Measurements from ENCODE around the gene ZNF575. TPM values are rescaled to one million over a fixed set of nuclear protein-coding genes. Genes with fewer than 3 reads are reported as not detected.
"Not testable (repeated sequence)": the region's sequence is repeated elsewhere in the genome, so short reads cannot be mapped to it uniquely, and the experiment has no call there.

Gene ZNF575
- total RNA-seq, 1 experiment from 2014 or later, result not detected

DNA sequence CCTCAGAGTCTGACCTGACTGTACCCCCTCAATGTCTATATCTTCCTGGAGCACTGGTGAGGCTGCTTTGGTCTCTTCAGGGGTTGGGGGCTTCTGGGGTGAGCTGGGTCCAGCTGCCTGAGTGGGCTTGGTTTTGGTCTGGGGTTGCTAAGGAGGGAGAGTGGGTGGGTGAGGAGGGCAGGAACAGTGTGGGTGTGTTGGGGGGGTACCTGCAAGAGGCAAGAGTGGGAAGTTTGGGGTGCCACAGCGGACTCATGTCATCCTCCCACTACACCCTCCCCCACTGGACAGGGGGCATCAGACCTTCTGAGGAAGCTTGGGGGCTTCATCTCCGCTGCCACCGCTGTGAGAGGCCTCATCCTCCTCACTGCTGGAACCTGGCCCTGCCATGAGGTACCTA lies 13.6 kb downstream of the ZNF575 start:
- Histone ChIP-seq H3K4ac (ENCODE audit: low read depth, low read length) (no peak overlapping the region), H2BK5ac (ENCODE audit: insufficient read length, low read length) (no peak overlapping the region), H2AK5ac (ENCODE audit: insufficient read length, low read length) (no peak overlapping the region), H3K79me2 (ENCODE audit: insufficient read depth, low read length) (no peaks in the 10 kb centered on the region), H3K9me3 (ENCODE audit: control insufficient read depth, low read depth, low read length) (no peaks in the 10 kb centered on the region), H3K9ac (ENCODE audit: extremely low read depth, insufficient read length, low read length) (no peak overlapping the region), H3K4me2 (ENCODE audit: insufficient read depth, insufficient read length, low read length) (no peak overlapping the region), H3K27ac (ENCODE audit: insufficient read length, low read depth, low read length) (no peak overlapping the region), H4K8ac (replicated peaks; ENCODE audit: insufficient read length, low read depth, low read length) (no peak overlapping the region), H3T11ph (ENCODE audit: low read length) (no peak overlapping the region), H3K4me1 (ENCODE audit: insufficient read depth, low read length) (no peaks in the 10 kb centered on the region), H2BK120ac (ENCODE audit: low read depth, low read length, poor library complexity, severe bottlenecking) (no peak overlapping the region), H3K23ac (ENCODE audit: insufficient read length, low read depth, low read length) (no peak overlapping the region), H3K27me3 (ENCODE audit: insufficient read depth, low read length) (no peaks in the 10 kb centered on the region), H4K91ac (ENCODE audit: insufficient read length, low read depth, low read length) (no peak overlapping the region), H2BK15ac (ENCODE audit: low read depth, low read length) (0 out of 2 replicates have a peak overlapping the region, but pooled peaks have one; percentile 17), H3K23me2 (ENCODE audit: insufficient read length, low read depth, low read length, poor library complexity, severe bottlenecking) (no peaks in the 10 kb centered on the region), H4K20me1 (ENCODE audit: control insufficient read depth, insufficient read depth, insufficient read length) (no peaks in the 10 kb centered on the region), H2AFZ (ENCODE audit: low read length) (no peak overlapping the region), H4K5ac (ENCODE audit: insufficient read length, low read depth, low read length) (no peak overlapping the region), H2BK12ac (ENCODE audit: insufficient read length, low read depth, low read length) (no peak overlapping the region), H3K79me1 (ENCODE audit: insufficient read depth, low read depth, low read length, poor library complexity, severe bottlenecking) (no peaks in the 10 kb centered on the region), H2BK20ac (ENCODE audit: low read depth, low read length, poor library complexity, severe bottlenecking) (no peak overlapping the region), H3K14ac (ENCODE audit: insufficient read depth, low read length) (no peak overlapping the region), H3K18ac (ENCODE audit: insufficient read length, low read depth, low read length) (no peak overlapping the region), H3K56ac (ENCODE audit: insufficient read length, low read depth, low read length) (no peak overlapping the region)
- Mint-ChIP-seq H3K27me3 (ENCODE audit: low read depth) (no peaks in the 10 kb centered on the region), H3K9me3 (no peaks in the 10 kb centered on the region), H3K4me1 (no peaks in the 10 kb centered on the region), H3K4me3 (no peak overlapping the region), H3K27ac (no peak overlapping the region), H3K36me3 (ENCODE audit: insufficient read depth in 1 of 3, low read depth in 3 of 3) (peaks cover 28 to 79% (median 64%) of the 10 kb centered on the region in 3 experiments)
- TF ChIP-seq, protein P1, sequence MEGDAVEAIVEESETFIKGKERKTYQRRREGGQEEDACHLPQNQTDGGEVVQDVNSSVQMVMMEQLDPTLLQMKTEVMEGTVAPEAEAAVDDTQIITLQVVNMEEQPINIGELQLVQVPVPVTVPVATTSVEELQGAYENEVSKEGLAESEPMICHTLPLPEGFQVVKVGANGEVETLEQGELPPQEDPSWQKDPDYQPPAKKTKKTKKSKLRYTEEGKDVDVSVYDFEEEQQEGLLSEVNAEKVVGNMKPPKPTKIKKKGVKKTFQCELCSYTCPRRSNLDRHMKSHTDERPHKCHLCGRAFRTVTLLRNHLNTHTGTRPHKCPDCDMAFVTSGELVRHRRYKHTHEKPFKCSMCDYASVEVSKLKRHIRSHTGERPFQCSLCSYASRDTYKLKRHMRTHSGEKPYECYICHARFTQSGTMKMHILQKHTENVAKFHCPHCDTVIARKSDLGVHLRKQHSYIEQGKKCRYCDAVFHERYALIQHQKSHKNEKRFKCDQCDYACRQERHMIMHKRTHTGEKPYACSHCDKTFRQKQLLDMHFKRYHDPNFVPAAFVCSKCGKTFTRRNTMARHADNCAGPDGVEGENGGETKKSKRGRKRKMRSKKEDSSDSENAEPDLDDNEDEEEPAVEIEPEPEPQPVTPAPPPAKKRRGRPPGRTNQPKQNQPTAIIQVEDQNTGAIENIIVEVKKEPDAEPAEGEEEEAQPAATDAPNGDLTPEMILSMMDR (conservative IDR thresholded peaks at IDR 0.05), result no peak
- no CpG with 5 or more reads among the region's 3 CpGs for WGBS (ENCODE audit: extremely low coverage, insufficient read length, low lambda C conversion rate)
- DNase-seq, result no peak

DNA sequence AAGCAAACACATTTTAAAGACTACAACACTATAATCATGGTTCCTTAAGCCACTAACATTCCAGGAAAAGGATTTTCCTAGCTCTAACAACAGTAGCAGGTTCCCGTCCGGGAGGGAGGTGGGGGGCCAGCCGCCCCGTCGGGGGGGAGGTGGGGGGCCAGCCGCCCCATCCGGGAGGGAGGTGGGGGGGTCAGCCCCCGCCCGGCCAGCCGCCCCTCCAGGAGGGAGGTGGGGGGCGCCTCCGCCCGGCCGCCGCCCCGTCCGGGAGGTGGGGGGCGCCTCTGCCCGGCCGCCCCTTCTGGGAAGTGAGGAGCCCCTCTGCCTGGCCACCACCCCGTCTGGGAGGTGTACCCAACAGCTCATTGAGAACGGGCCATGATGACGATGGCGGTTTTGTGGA lies 14.9 kb downstream of the ZNF575 start:
- not testable (repeated sequence) for H3K4me1 Mint-ChIP-seq; H4K20me1 ChIP-seq (ENCODE audit: control insufficient read depth, insufficient read depth, insufficient read length); H2AFZ ChIP-seq (ENCODE audit: low read length); H2BK15ac ChIP-seq (ENCODE audit: low read depth, low read length); H4K91ac ChIP-seq (ENCODE audit: insufficient read length, low read depth, low read length); H3K27ac Mint-ChIP-seq; H2BK20ac ChIP-seq (ENCODE audit: low read depth, low read length, poor library complexity, severe bottlenecking); H3K18ac ChIP-seq (ENCODE audit: insufficient read length, low read depth, low read length); H3K9me3 ChIP-seq (ENCODE audit: control insufficient read depth, low read depth, low read length); H3K9me3 Mint-ChIP-seq; H3K23me2 ChIP-seq (ENCODE audit: insufficient read length, low read depth, low read length, poor library complexity, severe bottlenecking); H3K27me3 ChIP-seq (ENCODE audit: insufficient read depth, low read length); H3K14ac ChIP-seq (ENCODE audit: insufficient read depth, low read length); H4K8ac ChIP-seq (replicated peaks; ENCODE audit: insufficient read length, low read depth, low read length); H3K4me1 ChIP-seq (ENCODE audit: insufficient read depth, low read length); DNase-seq; H3K56ac ChIP-seq (ENCODE audit: insufficient read length, low read depth, low read length); H3K79me2 ChIP-seq (ENCODE audit: insufficient read depth, low read length); H2BK12ac ChIP-seq (ENCODE audit: insufficient read length, low read depth, low read length); H3T11ph ChIP-seq (ENCODE audit: low read length); H3K4me2 ChIP-seq (ENCODE audit: insufficient read depth, insufficient read length, low read length); H3K27me3 Mint-ChIP-seq (ENCODE audit: low read depth); H3K4me3 Mint-ChIP-seq; H2AK5ac ChIP-seq (ENCODE audit: insufficient read length, low read length); H2BK120ac ChIP-seq (ENCODE audit: low read depth, low read length, poor library complexity, severe bottlenecking); H4K5ac ChIP-seq (ENCODE audit: insufficient read length, low read depth, low read length); H3K27ac ChIP-seq (ENCODE audit: insufficient read length, low read depth, low read length); H2BK5ac ChIP-seq (ENCODE audit: insufficient read length, low read length); H3K9ac ChIP-seq (ENCODE audit: extremely low read depth, insufficient read length, low read length); H3K23ac ChIP-seq (ENCODE audit: insufficient read length, low read depth, low read length); H3K4ac ChIP-seq (ENCODE audit: low read depth, low read length); H3K79me1 ChIP-seq (ENCODE audit: insufficient read depth, low read depth, low read length, poor library complexity, severe bottlenecking)
- H3K36me3 Mint-ChIP-seq (ENCODE audit: insufficient read depth in 1 of 3, low read depth in 3 of 3), result peaks cover 24 to 73% (median 59%) of the 10 kb centered on the region in 3 experiments
- WGBS (ENCODE audit: extremely low coverage, insufficient read length, low lambda C conversion rate), result no CpG with 5 or more reads among the region's 24 CpGs
